ENCODE measurements around the gene PIGBOS1.

PIGBOS1 gene

DNA sequence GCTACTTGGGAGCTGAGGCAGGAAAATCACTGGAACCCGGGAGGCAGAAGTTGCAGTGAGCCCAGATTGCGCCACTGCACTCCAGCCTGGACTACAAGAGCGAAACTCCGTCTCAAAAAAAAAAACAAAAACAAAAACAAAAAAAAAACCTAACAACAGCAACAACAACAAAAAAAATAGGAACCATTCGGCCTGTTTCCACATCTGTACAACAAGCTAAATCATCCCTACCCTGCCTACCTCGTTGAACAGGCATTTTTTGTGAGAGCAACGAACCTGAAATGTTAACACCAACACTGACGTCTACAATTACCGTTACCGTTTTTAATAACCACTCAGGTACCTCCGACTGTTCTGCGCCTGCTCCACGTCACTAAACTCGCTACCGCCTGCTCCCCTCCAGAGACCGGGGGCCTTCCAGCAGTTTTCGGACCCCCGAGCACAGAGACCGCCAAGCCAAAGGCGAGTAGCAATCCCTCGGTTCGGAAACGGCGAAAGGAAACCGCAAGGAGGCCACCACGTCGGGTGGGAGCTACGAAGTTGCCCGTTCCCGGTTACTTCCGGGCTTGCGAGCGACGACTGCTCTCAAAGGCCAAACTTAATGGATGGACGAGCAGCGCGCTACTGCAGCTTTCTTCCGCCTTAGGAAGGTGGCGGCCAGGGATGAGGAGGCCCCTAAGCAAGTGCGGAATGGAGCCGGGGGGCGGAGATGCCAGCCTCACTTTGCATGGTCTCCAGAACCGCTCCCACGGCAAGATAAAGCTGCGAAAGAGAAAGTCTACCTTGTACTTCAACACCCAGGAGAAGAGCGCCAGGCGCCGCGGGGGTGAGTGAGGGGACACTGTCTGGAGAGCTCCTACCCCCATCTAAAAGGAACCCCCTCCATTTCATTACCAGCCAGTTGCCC, at the start of gene PIGBOS1, which contains the start of gene PIGB:
Gene PIGBOS1, minus strand, starts transcription at position 536 of the 907 bp plus-strand sequence. CDS start 1,331 bp downstream, outside the sequence.
Gene PIGB, plus strand, starts transcription at position 635 of the 907 bp plus-strand sequence. Its CDS starts 29 bp downstream, at position 664.
- in situ Hi-C loops (cut with HindIII; ENCODE audit: low pct_ligation_motif_present, low pct_unique_long_range_greater_than_20kb, low sequenced_read_pairs) = no loop called here
- DNase-seq = peak; percentile 88

DNA sequence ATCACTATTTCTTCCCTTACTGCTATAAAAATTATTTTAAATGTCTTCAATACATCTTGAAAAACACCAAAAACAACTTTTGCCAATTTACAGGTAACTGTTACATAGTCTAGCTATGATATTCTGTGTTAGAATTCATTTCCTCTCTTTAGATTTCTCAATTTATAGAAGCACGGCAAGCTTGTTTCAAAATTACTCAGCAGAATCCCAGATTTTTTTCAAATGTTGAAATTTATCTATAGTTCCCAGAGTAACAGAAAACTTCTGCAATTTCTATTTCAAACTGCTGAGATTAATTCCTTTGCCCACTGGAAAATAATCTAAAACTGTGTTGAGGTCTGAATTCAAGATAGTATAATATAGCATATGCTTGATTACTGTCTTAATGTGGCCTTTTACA, 48.1 kb upstream of the PIGBOS1 start:
- no peak for DNase-seq
- in situ Hi-C loops (cut with HindIII; ENCODE audit: low pct_ligation_motif_present, low pct_unique_long_range_greater_than_20kb, low sequenced_read_pairs) = no loop called here

DNA sequence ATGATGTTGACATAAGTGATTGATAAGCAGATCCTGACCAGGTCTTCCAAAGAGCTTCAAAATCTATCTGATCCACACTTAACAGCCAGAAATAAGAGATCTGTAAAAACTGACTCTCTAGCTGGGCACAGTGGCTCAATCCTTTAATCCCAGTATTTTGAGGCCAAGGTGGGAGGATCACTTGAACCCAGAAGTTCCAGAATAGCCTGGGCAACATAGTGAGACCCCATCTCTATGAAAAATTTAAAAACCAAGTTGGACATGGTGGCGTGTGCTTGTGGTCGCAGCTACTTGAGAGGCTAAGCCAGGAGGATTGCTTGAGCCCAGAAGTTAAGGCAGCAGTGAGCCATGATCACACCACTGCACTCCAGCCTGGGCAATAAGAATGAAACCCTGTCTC, 43.7 kb upstream of the PIGBOS1 start:
- no peak for DNase-seq
- in situ Hi-C loops (cut with HindIII; ENCODE audit: low pct_ligation_motif_present, low pct_unique_long_range_greater_than_20kb, low sequenced_read_pairs) = no loop called here

GRCh38 chr15:55361048-55361447, 42.1 kb upstream of the PIGBOS1 start:
- DNase-seq = no peak
- in situ Hi-C loops (cut with HindIII; ENCODE audit: low pct_ligation_motif_present, low pct_unique_long_range_greater_than_20kb, low sequenced_read_pairs) = no loop called here

DNA sequence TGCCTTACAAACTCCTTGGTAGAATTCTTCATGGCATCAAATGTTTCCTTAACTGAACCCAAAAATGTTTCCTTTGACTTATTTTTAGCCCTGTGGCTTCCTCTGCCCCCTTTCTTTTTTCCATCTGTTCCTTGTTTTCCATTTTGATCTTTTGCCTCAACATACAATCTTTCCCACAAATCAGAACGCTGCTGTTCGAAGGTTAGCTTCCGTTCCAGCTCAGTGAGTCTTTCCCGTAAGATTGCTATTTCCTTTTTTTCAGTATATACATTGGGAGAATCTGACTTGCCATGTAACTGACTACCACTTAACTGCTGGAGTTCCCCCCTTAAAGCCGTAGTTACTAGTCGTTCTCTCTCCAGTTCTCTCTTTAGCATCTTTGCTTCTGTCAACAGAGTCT, 41.3 kb upstream of the PIGBOS1 start:
- no peak for DNase-seq
- in situ Hi-C loops (cut with HindIII; ENCODE audit: low pct_ligation_motif_present, low pct_unique_long_range_greater_than_20kb, low sequenced_read_pairs) = no loop called here

GRCh38 chr15:55358471-55358870, 39.5 kb upstream of the PIGBOS1 start:
- DNase-seq = no peak
- in situ Hi-C loops (cut with HindIII; ENCODE audit: low pct_ligation_motif_present, low pct_unique_long_range_greater_than_20kb, low sequenced_read_pairs) = no loop called here

- in situ Hi-C loops (cut with HindIII; ENCODE audit: low pct_ligation_motif_present, low pct_unique_long_range_greater_than_20kb, low sequenced_read_pairs) = no loop called here
- DNase-seq = no peak
These were observed 38.9 kb upstream of the PIGBOS1 start for GRCh38 chr15:55357774-55358173.

GRCh38 chr15:55356985-55357585, 38.2 kb upstream of the PIGBOS1 start:
- in situ Hi-C loops (cut with HindIII; ENCODE audit: low pct_ligation_motif_present, low pct_unique_long_range_greater_than_20kb, low sequenced_read_pairs) = no loop called here

GRCh38 chr15:55353025-55353424, 34.1 kb upstream of the PIGBOS1 start:
- no peak for DNase-seq
- in situ Hi-C loops (cut with HindIII; ENCODE audit: low pct_ligation_motif_present, low pct_unique_long_range_greater_than_20kb, low sequenced_read_pairs) = no loop called here

More at GRCh38 chr15:55356985-55357585, 38.2 kb upstream of the PIGBOS1 start:
- no peak for DNase-seq

DNA sequence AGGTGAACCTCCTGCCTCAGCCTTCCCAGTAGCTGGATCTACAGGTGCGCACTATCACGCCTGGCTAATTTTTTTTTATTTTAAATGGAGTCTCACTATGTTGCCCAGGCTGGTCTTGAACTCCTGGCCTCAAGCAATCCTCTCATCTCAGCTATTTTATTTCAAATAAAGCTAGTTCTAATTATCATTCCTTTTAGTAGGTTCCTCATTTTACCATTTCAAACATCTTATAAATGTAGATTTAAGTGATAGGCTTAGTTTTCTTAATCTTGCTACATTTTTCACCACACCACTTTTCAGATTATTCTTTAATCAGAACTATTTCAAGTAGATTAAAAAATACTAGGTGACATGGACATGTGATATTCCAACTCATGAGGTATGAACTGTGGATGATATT, 30.4 kb upstream of the PIGBOS1 start:
- in situ Hi-C loops (cut with HindIII; ENCODE audit: low pct_ligation_motif_present, low pct_unique_long_range_greater_than_20kb, low sequenced_read_pairs) = no loop called here
- no peak for DNase-seq

DNA sequence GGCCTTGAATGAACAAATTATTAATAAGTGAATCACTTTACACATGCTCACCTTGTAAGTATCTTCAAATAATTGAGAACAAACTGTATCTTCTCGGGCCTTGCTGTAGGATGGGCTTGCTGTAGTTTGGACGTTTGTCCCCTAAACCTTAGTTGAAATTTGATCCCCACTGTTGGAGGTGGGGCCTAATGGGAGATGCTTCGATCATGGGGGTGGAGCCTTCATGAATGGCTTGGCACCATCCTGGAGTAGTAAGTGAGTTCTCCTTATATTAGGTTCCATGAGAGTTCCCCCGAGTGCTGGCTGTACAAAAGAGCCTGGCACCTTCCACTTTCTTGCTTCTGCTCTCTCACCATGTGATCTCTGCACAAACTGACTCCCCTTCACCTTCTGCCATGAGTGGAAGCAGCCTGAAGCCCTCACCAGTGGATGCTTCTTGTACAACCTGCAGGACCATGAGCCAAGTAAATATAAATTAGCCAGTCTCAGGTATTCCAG, 29.4 kb upstream of the PIGBOS1 start:
- no peak for DNase-seq
- in situ Hi-C loops (cut with HindIII; ENCODE audit: low pct_ligation_motif_present, low pct_unique_long_range_greater_than_20kb, low sequenced_read_pairs) = no loop called here

- in situ Hi-C loops (cut with HindIII; ENCODE audit: low pct_ligation_motif_present, low pct_unique_long_range_greater_than_20kb, low sequenced_read_pairs) = no loop called here
- no peak for DNase-seq
These were observed 25.3 kb upstream of the PIGBOS1 start for GRCh38 chr15:55344206-55344605.

DNA sequence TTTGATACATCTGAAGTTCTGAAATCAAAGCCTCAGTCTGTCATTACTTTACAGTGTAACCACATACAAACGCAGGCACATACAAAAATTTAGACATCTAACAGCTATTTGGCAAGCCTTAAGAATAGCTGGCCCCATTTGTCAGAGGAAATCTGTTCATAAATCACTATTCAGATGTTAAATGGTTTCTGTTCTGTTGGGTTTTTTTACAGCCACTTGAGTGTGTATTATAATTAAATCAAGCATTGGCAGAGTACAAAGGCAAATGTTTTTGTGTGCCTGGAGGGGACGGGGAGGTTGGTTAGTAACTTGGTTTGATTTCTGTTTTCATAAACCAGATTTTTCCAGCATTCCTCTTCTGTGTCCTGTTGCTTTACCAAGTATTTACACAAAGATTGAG, 24.2 kb upstream of the PIGBOS1 start:
- in situ Hi-C loops (cut with HindIII; ENCODE audit: low pct_ligation_motif_present, low pct_unique_long_range_greater_than_20kb, low sequenced_read_pairs) = no loop called here
- DNase-seq = no peak

DNA sequence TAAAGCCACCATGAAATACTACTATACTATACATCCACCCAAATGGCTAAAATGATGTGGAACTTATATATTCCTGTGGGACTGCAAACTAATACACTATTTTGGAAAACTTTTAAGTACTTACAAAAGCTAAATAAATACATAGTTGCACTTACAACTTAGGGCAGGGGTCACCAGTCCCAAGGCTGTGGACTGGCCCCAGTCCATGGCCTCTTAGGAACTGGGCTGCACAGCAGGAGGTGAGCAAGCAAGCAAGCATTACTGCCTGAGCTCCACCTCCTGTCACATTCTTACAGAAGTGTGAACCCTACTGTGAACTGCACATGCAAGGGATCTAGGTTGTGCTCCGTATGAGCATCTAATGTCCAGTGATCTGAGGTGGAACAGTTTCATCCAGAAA, 18.2 kb upstream of the PIGBOS1 start:
- in situ Hi-C loops (cut with HindIII; ENCODE audit: low pct_ligation_motif_present, low pct_unique_long_range_greater_than_20kb, low sequenced_read_pairs) = no loop called here
- no peak for DNase-seq

DNA sequence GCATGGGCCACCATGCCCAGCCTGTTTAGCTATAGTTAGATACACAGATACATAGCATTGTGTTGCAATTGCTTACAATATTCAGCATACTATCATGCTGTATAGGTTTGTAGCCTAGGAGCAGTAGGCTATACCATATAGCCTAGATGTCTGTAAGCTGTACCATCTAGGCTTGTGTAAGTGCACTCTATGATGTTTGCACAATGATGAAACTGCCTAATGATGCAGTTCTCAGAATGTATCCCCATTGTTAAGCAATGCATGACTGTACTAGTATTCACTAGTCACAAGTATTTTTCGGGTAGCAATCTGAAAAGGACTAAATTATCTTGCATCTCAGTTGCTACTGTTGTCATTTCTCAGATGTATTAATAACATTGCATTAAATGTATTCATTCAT, 16.1 kb upstream of the PIGBOS1 start:
- no peak for DNase-seq
- in situ Hi-C loops (cut with HindIII; ENCODE audit: low pct_ligation_motif_present, low pct_unique_long_range_greater_than_20kb, low sequenced_read_pairs) = no loop called here

DNA sequence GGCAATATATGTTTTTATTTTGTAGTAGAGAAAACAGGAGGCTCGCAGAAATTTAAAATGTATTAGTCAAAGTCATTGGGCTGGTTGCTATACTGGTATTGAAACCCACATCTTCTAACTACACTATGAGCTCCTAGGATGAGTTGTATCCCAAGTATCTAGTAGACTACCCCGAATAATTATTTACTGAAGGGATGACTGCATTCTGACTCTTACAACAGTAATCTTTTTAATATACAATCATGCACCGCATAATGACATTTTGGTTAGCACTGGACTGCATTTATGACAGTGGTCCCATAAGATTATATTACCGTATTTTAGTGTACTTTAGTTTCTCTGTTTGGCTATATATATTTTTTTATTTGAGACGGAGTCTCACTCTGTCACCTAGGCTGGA, 15.4 kb upstream of the PIGBOS1 start:
- in situ Hi-C loops (cut with HindIII; ENCODE audit: low pct_ligation_motif_present, low pct_unique_long_range_greater_than_20kb, low sequenced_read_pairs) = no loop called here
- no peak for DNase-seq

DNA sequence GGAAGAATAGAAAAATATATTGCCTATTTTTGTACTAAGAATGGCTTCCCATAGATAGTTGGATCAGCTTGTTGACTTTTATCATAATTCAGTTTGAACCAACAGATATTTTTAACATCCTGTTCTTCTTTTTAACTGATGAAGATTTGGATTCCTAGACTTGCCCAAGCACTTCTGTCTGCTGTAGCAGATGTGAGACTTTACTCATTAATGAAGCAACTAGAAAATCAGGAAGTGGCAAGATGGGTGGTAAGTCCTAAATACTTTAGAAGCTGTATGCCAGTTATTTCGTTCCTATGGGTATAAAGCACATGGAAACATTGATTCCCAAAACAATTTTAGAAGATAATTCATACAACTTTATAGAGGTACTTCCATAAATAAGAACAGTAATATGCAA, 8.5 kb upstream of the PIGBOS1 start:
- DNase-seq = no peak
- in situ Hi-C loops (cut with HindIII; ENCODE audit: low pct_ligation_motif_present, low pct_unique_long_range_greater_than_20kb, low sequenced_read_pairs) = no loop called here

DNA sequence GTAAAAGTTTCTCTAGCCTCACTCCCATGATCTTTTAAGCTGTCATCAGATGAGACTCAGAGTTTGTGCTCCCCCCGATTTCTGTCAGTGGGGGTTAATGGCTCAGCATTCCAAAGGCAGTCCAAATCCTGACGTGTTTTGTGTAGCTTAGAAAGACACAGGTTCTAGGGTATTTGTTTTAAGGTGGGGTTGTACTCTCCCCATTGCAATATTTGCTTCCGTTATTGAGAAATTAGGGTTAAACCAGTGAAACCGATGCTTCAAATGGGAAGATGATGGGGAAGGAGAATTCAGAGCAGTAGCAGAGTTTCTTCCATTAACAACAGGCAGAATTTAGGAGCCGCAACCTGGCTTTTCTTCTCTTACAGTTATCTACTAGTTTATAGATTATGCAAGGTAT, 3.5 kb upstream of the PIGBOS1 start:
- DNase-seq = no peak
- in situ Hi-C loops (cut with HindIII; ENCODE audit: low pct_ligation_motif_present, low pct_unique_long_range_greater_than_20kb, low sequenced_read_pairs) = no loop called here

- DNase-seq = no peak
- in situ Hi-C loops (cut with HindIII; ENCODE audit: low pct_ligation_motif_present, low pct_unique_long_range_greater_than_20kb, low sequenced_read_pairs) = no loop called here
These were observed 2.0 kb upstream of the PIGBOS1 start for GRCh38 chr15:55320963-55321362.

- in situ Hi-C loops (cut with HindIII; ENCODE audit: low pct_ligation_motif_present, low pct_unique_long_range_greater_than_20kb, low sequenced_read_pairs) = no loop called here
These were observed 1.3 kb upstream of the PIGBOS1 start for GRCh38 chr15:55320238-55320550.

More at GRCh38 chr15:55320238-55320550, 1.3 kb upstream of the PIGBOS1 start:
- no peak for DNase-seq
